Non-pigmented ciliary epithelial cell (primary cell): ENCODE results near the gene F3.
"Not testable (repeated sequence)": the region's sequence is repeated elsewhere in the genome, so short reads cannot be mapped to it uniquely, and the experiment has no call there.

Experiments used
- DNase-seq: peaks from one replicate; pipeline ENCODE4 v3.0.0-alpha.2; 2010; ENCODE audit warnings: low read depth

The F3 gene

GRCh38 chr1:94541246-94542087 is at the start of gene F3:
TSS of gene F3 (minus strand) at chr1:94541759. CDS start at chr1:94541636, 123 bp downstream.
- DNase-seq, result no peak

DNA sequence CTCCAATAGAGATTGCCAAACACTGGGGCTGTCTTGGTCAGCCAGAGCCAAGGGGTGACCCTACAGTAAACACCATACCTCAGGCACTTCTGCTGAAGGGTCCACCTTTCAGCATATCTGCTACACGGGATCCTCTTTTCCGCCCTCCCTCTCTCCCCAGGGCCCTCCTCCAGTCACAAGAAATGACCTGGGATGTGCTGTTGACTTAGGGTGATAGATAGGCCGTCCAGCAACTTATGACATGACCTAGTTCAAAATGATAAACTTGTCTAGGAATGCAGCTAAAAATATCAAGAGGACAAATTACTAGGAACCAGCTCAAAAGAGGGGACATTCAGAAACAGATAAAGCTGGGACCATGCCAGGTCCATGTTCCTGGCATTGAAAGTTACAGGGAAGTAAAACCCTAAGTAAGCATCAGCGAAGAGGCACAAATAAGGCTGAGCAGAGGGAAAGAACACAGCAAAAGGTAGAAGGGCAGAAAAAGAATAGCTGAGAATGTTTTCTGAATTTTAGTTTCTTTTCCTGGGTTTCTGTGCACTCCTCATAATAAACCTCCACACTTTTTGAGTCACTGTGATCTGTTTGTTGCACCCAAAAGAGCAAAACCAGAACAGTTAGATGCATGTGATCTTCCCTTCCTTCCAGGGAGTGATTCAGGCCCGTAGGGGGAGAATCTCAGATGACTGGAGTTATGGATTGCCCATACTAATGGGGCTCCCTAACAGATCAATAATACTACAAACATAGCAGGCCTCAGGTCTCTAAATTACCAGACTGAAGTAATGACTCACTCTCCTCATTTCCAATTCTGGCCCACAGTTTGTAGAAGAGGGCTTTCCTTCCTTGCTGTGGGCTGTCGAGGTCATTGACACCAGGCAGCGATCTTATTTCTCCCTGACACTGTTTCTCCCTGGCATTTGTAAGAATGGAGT is 48.9 kb upstream of the F3 start:
- no peak for DNase-seq

- DNase-seq, result no peak
These were observed 48.2 kb upstream of the F3 start for GRCh38 chr1:94589728-94590127.

GRCh38 chr1:94582565-94582964 is 41.0 kb upstream of the F3 start:
- DNase-seq, result no peak

DNA sequence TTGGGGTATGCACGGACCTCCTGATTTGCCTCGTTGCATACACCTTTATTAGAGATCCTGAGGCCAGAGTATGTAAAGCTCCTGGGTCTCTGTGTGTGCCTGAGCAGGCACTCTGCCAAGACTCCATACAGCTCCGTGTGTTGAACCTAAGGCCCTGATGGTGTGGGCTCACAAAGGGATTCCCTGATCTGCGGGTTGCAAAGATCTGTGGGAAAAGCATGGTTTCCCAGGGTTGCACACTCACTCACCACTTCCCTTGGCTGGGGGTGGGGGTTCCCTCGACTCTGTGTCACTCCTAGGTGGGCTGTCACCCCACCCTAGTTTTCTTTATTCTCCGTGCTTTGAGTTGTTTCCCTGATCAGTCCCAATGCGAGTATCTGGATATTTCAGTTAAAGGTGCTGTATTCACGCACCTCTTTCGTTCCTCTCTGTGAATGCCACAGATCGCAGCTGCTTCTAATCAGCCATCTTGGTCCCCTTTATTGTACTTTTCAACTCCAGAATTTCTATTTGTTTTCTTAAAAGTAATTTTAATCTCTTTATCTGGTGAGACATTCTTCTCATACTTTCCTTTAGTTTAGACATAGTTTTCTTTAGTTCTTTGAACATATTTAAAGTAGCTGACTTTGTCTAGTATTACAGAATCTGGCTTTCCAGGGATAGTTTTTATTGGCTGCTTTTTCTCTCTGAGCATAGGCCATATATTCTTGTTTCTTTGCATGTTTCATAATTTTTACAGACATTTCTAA is 39.0 kb upstream of the F3 start:
- DNase-seq, result peak; percentile 23

DNA sequence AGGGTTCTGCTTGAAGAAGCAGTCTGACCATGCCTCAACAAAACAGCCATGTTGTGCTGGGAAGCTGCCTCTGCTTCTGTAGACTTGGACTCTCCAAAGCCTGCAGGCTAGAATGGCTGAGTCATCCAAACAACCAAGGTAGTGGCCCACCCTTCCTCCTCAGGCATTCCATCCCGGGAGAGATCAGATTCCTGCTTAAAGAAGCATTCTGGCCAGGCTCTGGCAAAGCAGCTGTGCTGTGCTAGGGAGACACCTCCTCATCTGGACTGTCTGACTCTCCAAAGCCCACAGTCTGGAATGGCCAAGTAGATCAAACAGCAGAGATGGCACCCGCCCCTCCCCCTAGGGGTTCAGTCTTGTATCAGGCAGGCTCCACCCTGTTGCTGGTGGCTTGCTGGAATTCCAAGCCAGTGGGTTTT is 38.3 kb upstream of the F3 start:
- DNase-seq, result peak; percentile 92

DNA sequence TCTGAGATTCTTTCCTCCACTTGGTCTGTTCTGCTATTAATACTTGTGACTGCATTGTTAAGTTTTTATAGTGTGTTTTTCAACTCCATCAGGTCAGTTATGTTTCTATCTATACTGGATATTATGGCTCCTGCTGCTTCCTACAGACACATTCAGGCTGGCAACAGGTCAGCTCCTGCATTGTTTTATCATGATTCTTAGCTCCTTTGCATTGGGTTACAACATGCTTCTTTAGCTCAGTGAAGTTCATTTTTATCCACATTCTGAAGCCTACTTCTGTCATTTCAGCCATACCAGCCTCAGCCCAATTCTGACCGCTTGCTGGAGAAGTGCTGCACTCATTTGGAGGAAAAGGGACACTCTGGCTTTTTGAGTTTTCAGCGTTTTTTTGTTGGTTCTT is 37.3 kb upstream of the F3 start:
- DNase-seq, result no peak

DNA sequence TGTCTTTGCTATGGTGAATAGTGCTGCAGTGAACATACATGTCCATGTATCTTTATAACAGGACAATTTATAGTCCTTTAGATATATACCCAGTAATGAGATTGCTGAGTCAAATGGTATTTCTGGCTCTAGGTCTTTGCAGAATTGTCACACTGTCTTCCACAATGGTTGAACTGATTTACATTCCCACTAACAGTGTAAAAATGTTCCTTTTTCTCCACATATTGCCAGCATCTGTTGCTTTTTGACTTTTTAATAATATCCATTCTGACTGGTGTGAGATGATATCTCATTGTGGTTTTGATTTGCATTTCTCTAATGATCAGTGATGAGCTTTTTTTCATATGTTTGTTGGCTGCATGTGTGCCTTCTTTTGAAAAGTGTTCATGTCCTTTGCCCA is 32.4 kb upstream of the F3 start:
- DNase-seq, result not testable (repeated sequence)

- no peak for DNase-seq
These were observed 31.2 kb upstream of the F3 start for GRCh38 chr1:94572780-94573179.

GRCh38 chr1:94570965-94571364 is 29.4 kb upstream of the F3 start:
- not testable (repeated sequence) for DNase-seq

- not testable (repeated sequence) for DNase-seq
These were observed 27.2 kb upstream of the F3 start for GRCh38 chr1:94568806-94569205.

DNA sequence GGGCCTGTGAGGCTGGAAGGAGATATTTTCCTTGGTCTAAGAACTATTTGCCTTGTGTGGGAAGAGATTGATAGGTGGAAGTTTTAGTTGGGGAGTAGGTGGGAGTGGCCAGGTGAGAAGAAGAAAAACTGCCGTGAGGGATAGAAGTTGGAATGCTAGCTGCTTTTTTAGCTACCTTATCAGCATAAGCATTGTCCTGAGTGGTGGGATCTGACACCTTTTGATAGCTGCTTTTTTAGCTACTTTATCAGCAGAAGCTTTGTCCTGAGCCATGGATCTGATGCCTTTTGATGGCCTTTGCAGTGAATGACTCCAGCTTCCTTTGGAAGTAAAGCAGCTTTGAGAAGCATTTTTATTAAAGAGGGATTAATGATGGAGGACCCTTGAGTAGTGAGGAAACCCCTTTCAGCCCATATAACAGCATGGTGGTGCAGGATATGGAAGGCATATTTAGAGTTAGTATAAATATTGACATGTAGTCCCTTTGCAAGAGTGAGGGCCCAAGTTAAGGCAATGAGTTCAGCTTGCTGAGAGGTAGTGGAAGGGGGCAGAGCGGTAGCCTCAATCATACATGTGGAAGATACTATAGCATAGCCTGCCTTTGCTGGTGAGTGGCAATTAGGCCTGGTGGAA is 26.5 kb upstream of the F3 start:
- not testable (repeated sequence) for DNase-seq

DNA sequence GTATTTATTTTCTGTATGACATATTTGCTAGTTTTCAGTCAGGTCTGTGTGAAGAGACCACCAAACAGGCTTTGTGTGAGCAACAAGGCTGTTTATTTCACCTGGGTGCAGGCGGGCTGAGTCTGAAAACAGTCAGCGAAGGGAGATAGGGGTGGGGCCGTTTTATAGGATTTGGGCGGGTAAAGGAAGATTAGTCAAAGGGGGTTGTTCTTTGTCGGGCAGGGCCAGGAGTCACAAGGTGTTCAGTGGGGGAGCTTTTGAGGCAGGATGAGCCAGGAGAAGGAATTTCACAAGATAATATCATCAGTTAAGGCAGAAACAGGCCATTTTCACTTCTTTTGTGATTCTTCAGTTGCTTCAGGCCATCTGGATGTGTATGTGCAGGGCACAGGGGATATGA is 24.9 kb upstream of the F3 start:
- DNase-seq, result not testable (repeated sequence)

- no peak for DNase-seq
These were observed 24.3 kb upstream of the F3 start for GRCh38 chr1:94565901-94566300.

DNA sequence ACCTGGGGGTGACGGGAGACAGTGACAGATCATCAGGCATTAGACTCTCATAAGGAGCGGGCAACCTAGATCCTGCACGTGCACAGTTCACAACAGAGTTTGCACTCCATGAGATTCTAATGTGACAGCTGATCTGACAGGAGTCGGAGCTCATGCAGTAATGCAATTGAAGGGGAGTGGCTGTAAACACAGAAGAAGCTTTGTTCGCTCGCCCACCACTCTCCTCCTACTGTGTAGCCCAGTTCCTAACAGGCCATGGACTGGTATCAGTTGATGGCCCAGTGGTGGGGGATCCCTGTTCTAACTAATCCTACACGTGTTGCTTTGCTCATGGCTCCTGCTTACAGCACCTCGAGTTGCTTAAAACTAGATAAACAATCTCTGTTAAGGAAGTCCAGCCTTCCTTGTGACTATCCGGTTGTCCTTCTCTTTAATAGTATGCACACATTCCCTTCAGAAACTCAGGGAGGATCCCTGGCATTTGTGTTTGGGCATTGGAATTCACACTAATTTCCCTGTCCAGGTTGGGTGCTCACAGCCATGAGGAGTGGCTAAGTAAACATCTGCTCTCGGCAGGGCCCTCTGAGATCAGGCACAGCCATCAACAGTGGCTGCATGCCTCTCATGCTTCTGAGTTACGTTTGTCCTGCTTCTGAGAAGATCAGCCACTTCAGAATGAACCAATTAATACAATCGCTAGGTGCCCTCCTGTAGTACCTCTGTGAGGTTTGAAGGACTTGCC is 21.1 kb upstream of the F3 start:
- DNase-seq, result no peak

DNA sequence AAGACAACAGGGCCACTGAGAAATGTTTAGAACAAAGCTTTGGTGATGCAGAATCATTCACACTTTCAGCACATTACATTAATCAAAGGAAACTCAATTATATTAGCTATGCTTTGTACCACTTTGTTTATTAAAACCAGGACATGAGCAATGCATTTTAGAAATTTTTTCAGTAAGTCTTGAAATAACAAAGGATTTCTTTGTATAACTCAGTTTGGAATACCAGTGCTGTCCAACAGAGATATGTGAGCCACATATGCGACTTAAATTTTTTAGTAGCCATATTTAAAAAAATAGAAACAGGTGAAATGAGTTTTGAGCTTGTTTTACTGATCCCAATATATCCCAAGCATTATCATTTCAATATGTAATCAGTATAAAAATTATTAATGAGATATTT is 18.8 kb upstream of the F3 start:
- no peak for DNase-seq

DNA sequence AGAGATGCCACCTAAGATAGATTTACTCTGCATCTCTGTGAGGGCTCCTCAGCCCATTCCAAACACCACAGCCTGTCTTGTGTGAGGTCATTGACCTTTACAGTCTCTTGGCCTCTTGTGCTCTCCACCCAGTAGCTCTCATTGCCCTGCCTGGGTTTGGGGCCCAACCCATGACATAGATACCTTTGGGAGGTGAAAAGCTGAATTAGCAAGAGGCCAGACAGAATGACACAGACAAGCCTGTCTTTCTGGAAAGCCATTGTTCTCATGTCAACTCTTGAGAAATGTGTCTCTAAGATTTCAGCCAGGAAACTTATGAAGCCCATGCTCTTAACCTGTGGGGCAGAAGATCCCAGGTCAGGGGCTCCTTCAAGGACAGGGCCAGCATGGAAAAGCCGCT is 18.4 kb upstream of the F3 start:
- no peak for DNase-seq

GRCh38 chr1:94555091-94555490 is 13.5 kb upstream of the F3 start:
- no peak for DNase-seq

DNA sequence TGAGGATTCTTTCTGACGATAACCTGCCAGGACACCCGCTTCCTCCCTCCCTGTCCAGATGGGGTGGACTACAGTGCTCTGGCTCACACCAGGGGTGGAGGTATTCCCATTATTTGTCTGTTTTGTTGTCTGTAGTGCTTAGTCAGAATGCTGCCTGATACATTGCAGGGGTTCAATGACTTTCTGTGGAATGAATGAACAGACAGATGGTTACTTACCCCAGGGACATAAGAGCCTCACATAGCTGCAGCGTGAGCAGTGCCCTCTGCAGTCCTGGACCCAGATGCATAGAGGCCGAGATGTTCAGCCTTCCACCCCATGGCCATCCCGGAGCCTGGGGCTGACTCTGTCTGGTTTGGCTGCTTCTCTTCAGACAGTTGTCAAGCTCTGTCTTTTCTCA is 13.0 kb upstream of the F3 start:
- no peak for DNase-seq

DNA sequence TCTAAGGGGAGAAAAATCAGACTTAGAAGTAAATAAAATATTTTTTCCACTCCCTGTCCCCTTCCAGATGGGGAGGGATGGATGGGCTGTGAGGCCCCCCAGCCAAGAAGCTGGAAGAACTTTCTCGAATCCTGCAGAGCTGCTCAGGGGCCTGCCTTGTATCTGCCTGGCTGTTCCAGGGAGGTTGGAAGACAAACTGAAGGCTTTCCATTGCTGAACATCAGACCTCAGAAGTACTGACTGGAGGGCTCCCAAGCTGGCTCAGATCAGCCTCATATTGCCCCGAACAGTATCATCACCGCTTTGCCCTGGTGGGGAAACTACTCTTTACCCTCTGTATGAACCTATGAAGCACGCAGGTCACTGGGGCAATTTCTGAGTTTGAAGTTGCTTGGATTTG is 12.4 kb upstream of the F3 start:
- DNase-seq, result no peak

GRCh38 chr1:94553323-94553730 is 11.8 kb upstream of the F3 start:
- DNase-seq, result peak; percentile 22
